Airway epithelial cell (primary cell): ENCODE results near the gene NPAP1. TPM values are rescaled to one million over a fixed set of nuclear protein-coding genes. Genes with fewer than 3 reads are reported as not detected.

Experiments
- total RNA-seq: library from RNA; depleted of rRNA; stranded (reverse); fragments of >200 nt; gene quantifications from 2 replicates; pipeline ENCODE4 v1.2.3, GENCODE V29; 2015

The NPAP1 gene, protein sequence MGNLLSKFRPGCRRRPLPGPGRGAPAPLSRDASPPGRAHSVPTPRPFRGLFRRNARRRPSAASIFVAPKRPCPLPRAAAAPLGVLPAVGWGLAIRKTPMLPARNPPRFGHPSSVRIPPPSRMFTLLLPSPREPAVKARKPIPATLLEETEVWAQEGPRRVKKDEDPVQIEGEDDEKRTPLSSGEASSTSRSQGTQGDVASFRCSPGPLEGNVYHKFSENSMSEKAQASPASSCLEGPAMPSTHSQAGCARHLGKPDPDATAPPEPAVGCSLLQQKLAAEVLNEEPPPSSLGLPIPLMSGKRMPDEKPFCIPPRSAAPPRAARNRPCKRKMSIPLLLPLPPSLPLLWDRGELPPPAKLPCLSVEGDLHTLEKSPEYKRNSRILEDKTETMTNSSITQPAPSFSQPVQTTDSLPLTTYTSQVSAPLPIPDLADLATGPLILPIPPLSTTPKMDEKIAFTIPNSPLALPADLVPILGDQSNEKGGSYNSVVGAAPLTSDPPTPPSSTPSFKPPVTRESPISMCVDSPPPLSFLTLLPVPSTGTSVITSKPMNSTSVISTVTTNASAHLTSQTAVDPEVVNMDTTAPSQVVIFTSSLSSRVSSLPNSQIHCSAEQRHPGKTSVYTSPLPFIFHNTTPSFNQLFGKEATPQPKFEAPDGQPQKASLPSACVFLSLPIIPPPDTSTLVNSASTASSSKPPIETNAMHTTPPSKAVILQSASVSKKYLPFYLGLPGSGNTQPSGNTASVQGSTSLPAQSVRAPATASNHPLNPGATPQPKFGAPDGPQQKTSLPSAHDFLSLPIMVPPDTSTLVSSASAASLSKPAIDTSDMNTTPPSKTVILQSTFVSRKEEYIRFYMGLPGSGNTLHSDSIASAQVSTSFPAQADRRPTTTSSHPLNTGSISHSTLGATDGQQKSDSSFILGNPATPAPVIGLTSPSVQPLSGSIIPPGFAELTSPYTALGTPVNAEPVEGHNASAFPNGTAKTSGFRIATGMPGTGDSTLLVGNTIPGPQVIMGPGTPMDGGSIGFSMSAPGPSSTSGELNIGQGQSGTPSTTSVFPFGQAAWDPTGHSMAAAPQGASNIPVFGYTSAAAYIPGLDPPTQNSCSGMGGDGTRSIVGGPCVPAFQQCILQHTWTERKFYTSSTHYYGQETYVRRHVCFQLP
- not detected in 2 replicates for total RNA-seq

DNA sequence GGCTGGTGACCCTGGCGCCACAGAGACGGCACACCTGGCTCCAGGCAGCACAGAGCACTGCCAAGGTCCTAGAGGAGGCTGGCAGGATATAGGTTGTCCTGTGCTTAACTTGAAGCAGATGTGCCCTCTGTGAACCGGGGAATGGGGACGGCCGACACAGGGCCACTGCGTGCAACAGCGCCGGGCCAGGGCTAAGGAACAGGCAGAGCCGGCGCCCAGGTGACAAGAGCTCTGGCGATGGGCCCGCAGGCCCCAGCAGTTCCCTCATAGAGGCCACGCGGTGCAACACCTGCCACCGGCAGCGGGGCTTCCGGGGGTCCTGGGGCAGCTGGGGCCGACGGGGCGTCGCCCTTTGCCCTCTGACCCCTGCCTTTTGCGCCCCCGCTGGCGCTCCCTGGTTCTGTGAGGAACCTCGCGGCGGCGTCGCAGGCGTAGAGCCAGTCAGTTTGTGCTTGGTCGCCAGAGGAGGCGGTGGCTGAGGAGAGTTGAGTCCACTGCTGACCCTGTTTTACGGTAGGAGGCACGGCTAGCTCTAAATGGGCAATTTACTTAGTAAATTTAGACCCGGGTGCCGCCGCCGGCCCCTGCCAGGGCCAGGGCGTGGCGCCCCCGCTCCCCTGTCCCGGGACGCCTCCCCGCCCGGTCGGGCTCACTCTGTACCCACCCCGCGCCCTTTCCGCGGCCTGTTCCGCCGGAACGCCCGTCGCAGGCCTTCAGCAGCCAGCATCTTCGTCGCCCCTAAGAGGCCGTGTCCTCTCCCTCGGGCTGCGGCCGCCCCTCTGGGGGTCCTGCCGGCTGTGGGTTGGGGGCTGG, at the start of gene NPAP1:
Gene NPAP1, plus strand, starts transcription at position 444 of the 813 bp plus-strand sequence. Its CDS starts 93 bp downstream, at position 537.

